Measurements from ENCODE around the gene KRTAP2-1. TPM values are rescaled to one million over a fixed set of nuclear protein-coding genes. Genes with fewer than 3 reads are reported as not detected.

KRTAP2-1 gene
- total RNA-seq, 1 donor = not detected

DNA sequence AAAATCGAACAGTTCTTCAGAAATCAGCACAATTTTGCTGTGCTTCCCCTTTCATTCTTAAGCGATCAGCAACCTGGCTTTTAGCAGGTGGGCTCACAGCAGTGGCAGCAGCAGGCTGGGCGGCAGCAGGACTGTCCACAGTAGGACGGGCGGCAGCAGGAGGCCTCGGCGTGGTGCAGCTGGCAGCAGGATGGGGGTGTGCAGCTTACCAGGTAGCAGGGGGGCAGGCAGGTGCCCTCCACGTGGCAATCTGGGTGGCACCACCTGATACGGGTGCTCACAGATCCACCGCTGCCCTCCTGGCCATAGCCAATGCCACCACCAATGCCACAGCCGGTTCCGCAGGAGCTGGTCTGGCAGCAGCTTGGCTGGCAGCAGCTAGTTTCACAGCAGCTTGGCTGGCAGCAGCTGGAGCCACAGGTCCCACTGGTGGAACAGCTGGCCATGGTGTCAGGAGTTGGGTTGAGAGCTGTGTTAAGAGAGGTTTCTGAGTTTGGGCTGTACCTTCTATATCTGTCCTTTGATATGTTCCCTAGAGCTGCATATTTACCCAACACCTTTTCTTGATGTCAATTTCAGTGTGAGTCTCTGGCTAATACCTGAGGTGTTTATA is 17.4 kb downstream of the KRTAP2-1 start, which contains the start of gene KRTAP1-4:
TSS of gene KRTAP1-4 (minus strand) at position 563 of the 613 bp plus-strand sequence. CDS start at position 446, 117 bp downstream.
- TF ChIP-seq, protein P1, sequence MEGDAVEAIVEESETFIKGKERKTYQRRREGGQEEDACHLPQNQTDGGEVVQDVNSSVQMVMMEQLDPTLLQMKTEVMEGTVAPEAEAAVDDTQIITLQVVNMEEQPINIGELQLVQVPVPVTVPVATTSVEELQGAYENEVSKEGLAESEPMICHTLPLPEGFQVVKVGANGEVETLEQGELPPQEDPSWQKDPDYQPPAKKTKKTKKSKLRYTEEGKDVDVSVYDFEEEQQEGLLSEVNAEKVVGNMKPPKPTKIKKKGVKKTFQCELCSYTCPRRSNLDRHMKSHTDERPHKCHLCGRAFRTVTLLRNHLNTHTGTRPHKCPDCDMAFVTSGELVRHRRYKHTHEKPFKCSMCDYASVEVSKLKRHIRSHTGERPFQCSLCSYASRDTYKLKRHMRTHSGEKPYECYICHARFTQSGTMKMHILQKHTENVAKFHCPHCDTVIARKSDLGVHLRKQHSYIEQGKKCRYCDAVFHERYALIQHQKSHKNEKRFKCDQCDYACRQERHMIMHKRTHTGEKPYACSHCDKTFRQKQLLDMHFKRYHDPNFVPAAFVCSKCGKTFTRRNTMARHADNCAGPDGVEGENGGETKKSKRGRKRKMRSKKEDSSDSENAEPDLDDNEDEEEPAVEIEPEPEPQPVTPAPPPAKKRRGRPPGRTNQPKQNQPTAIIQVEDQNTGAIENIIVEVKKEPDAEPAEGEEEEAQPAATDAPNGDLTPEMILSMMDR (IDR thresholded peaks at IDR 0.05; ENCODE audit: insufficient read depth, low read length) = no peak
- no peak within 1 kb of the TSS for H3K4me3 ChIP-seq (ENCODE audit: low read depth, low read length)
- DNase-seq (ENCODE audit: low read depth) = no peak

DNA sequence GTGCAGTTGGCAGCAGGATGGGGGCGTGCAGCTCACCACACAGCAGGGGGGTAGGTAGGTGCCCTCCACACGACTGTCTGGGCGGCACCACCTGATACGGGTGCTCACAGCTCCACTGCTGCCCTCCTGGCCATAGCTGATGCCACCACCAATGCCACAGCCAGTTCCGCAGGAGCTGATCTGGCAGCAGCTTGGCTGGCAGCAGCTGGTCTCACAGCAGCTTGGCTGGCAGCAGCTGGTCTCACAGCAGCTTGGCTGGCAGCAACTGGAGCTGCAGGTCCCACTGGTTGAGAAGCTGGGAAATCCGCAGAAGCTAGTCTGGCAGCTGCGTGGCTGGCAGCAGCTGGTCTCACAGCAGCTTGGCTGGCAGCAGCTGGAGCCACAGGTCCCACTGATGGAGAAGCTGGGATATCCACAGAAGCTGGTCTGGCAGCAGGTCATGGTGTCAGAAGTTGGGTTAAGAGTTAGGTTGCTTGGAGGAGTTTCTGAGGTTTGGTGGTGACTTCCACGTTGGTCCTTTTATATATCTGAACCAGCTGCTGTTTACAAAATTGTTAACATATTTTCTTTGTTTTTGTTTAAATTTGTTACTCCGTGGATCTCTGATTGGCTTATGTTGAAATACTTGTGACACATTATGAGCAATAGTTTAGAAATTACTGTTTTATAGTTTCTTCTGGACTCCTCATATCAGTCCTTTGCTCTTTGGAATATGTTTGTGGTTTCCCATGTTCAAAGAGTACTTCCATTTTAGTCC is 20.2 kb downstream of the KRTAP2-1 start, which contains the start of gene KRTAP1-5:
TSS of gene KRTAP1-5 (minus strand) at position 494 of the 757 bp plus-strand sequence. CDS start at position 441, 53 bp downstream.
- TF ChIP-seq, protein P1 (IDR thresholded peaks at IDR 0.05; ENCODE audit: insufficient read depth, low read length) = no peak
- peak; percentile 71 for DNase-seq (ENCODE audit: low read depth)
- H3K4me3 ChIP-seq (ENCODE audit: low read depth, low read length) = no peak within 1 kb of the TSS

DNA sequence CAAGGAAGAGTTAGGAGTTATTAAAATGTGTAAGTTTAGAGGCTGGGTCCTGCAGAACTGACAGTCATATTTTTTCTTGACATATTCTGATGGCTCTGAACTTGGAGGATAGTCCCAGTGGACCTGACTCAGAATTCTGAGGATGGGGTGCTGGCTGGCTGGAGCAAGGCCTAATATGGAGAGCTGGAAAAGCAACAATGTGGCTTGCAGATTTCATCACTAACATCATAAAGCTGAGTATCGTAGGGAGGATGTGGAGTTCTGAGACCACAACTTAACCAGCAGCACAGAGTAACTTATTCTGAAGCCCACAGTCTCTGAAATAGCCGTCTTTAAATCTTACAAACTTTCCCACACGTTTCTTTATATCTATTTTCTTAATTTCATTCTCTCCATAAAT is 22.4 kb downstream of the KRTAP2-1 start:
- no peak overlapping the region for H3K4me3 ChIP-seq (ENCODE audit: low read depth, low read length)
- no peak for DNase-seq (ENCODE audit: low read depth)
- TF ChIP-seq, protein P1 (IDR thresholded peaks at IDR 0.05; ENCODE audit: insufficient read depth, low read length) = no peak

DNA sequence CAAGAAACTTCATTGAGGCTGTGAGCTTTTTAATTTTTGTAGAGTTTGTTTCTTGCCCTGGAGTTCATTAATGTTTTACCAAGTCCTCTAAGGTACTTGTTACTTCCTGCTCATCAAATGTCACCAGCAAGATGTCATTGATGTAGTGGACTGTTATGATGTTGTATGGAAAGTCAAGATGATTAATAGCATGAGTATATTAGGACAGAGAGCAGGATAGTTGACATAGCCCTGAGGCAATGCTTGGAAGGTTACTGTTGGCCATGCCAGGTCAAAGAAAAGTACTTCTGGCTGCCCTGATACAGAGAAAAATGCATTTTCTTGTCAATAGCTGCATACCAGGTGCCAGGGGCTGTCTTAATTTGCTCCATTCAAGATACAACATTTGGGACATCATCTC is 26.8 kb downstream of the KRTAP2-1 start:
- TF ChIP-seq, protein P1 (IDR thresholded peaks at IDR 0.05; ENCODE audit: insufficient read depth, low read length) = no peak
- DNase-seq (ENCODE audit: low read depth) = no peak
- no peak overlapping the region for H3K4me3 ChIP-seq (ENCODE audit: low read depth, low read length)

DNA sequence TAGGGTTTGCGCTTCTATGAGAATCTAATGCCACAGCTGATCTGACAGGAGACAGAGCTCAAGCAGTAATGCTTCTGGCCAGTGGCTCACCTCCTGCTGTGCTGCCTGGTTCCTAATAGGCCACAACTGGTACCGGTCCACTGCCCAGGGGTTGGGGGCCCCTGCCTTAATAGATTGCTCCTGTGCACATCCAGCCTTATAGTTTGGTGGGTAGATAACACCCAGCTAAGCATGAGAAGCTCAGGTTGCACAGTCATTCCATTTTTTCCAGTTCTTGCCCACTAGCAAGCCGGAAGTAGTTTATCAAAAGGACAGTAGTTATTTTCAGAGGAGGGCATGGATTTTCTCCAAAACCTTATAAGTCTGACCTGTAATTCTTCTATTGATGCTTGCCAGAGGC is 27.7 kb downstream of the KRTAP2-1 start:
- DNase-seq (ENCODE audit: low read depth) = no peak
- H3K4me3 ChIP-seq (ENCODE audit: low read depth, low read length) = no peak overlapping the region
- TF ChIP-seq, protein P1 (IDR thresholded peaks at IDR 0.05; ENCODE audit: insufficient read depth, low read length) = no peak

DNA sequence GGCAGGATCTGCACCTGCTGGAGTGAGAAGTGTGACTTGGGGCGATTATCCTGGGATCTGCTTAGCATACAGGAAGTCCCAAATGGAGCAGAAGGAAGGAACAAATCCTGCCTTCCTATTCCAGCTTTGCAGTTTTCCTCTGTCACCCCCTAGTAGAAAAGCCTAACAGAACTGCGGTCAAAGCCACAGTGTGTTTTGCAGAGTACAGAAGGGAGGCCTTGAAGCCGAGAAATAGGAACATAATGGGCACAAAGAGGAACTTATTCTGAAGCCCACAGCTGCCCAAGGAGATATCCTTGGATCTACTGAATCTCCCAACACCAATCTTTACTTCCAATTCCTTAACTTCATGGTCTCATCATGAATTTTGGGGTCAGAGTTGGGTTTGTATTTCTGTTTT is 28.6 kb downstream of the KRTAP2-1 start:
- no peak overlapping the region for H3K4me3 ChIP-seq (ENCODE audit: low read depth, low read length)
- TF ChIP-seq, protein P1 (IDR thresholded peaks at IDR 0.05; ENCODE audit: insufficient read depth, low read length) = no peak
- no peak for DNase-seq (ENCODE audit: low read depth)

All from fibroblast of the aortic adventitia (primary cell).